HuH-7 (cell line): ENCODE data around the gene XAGE3.

ENCODE experiments used
- DNase-seq: peaks from one replicate; pipeline ENCODE4 v3.0.0; 2011; ENCODE audit warnings: low spot score

XAGE3 gene

GRCh38 chrX:52839137-52839536 lies 28.7 kb downstream of the XAGE3 start:
- no peak for DNase-seq

- no peak for DNase-seq
These were observed 37.3 kb downstream of the XAGE3 start for GRCh38 chrX:52830551-52830950.

- no peak for DNase-seq
These were observed 43.3 kb downstream of the XAGE3 start for GRCh38 chrX:52824608-52825007.

- no peak for DNase-seq
These were observed 46.7 kb downstream of the XAGE3 start for GRCh38 chrX:52821079-52821760.

GRCh38 chrX:52819788-52820187 lies 48.1 kb downstream of the XAGE3 start:
- DNase-seq = no peak
